Small intestine (tissue), 7 donors: ENCODE measurements around the gene PCDH15. TPM values are rescaled to one million over a fixed set of nuclear protein-coding genes. Genes with fewer than 3 reads are reported as not detected.

Experiments used
- DNase-seq, 2 donors: peaks; one replicate each; pipeline versions ENCODE4 v3.0.0 to v3.0.0-alpha.2; 2013
- FAIRE-seq: peaks from 2 replicates; lab custom pipeline; 2012; peaks lifted over from hg19 to GRCh38; lab: Jason Lieb, UNC
- H3K27ac ChIP-seq, 3 donors: one replicate each; pipeline ENCODE4 v1.5.1; 2013; ENCODE audit warnings: low read length in 2 of 3, mild to moderate bottlenecking in 2 of 3, control low read depth in 1 of 3, inconsistent platforms in 1 of 3, low read depth in 1 of 3, moderate library complexity in 1 of 3
- H3K27me3 ChIP-seq, 3 donors: one replicate each; pipeline ENCODE4 v1.6.1; 2013; ENCODE audit warnings: low read length in 3 of 3, inconsistent platforms in 1 of 3; ENCODE audit not compliant: control insufficient read depth in 3 of 3, insufficient read depth in 3 of 3
- H3K36me3 ChIP-seq, 3 donors: one replicate each; pipeline ENCODE4 v1.6.1; 2013; ENCODE audit warnings: low read length in 3 of 3, inconsistent platforms in 1 of 3, low read depth in 1 of 3, mild to moderate bottlenecking in 1 of 3, moderate library complexity in 1 of 3; ENCODE audit not compliant: control insufficient read depth in 3 of 3, insufficient read depth in 2 of 3
- H3K4me1 ChIP-seq, 3 donors: one replicate each; pipeline ENCODE4 v1.6.1; 2013; ENCODE audit warnings: low read length in 2 of 3, inconsistent platforms in 1 of 3, low read depth in 1 of 3, mild to moderate bottlenecking in 1 of 3, moderate library complexity in 1 of 3; ENCODE audit not compliant: control insufficient read depth in 3 of 3, insufficient read depth in 2 of 3
- H3K4me3 ChIP-seq, 3 donors: one replicate each; pipeline ENCODE4 v1.5.1; 2013; ENCODE audit warnings: low read length in 3 of 3, control low read depth in 1 of 3, inconsistent platforms in 1 of 3, low read depth in 1 of 3, mild to moderate bottlenecking in 1 of 3, moderate library complexity in 1 of 3
- H3K9me3 ChIP-seq, 2 donors: one replicate each; pipeline ENCODE4 v1.6.1; 2013; ENCODE audit warnings: low read depth in 1 of 2, low read length in 1 of 2; ENCODE audit not compliant: control insufficient read depth in 2 of 2, insufficient read depth in 1 of 2
- WGBS, 3 donors: extraction: QIAGEN DNeasy Blood & Tissue Kit; methylation state at CpG; one replicate each; pipeline ENCODE4 v1.1.7; 2013; 5-methylcytosine and 5-hydroxymethylcytosine counted together
- polyA plus RNA-seq, 4 donors: library from polyadenylated mRNA; stranded (reverse) in 3 of 4; unstranded in 1 of 4; fragments of 200-250 nt in 3 of 4; fragments of 120-200 nt in 1 of 4; gene quantifications; one replicate each; pipeline versions ENCODE4 v1.2.1 to v1.2.3, GENCODE V29; 2013
- donor health status: healthy with polysubstance abuse.
- donor health status: control.
- donor health status: control.
- donor health status: Bipolar disorder and iron deficiency.
- donor health status: healthy.

The PCDH15 gene
- polyA plus RNA-seq, 4 donors = 0.12 to 0.21 TPM; not detected in 2

GRCh38 chr10:54585572-54585971 is 215.5 kb downstream of the PCDH15 start:
- no peak for DNase-seq
- Histone ChIP-seq H3K27ac (no peak overlapping the region), H3K9me3 (no peaks in the 10 kb centered on the region), H3K4me3 (no peak overlapping the region), H3K27me3 (no peaks in the 10 kb centered on the region), H3K4me1 (no peaks in the 10 kb centered on the region), H3K36me3 (no peaks in the 10 kb centered on the region)
- WGBS, 3 donors = 25 to 40% (median 31%) methylated on average over 2 of the region's 2 CpGs
- FAIRE-seq = no peak

- Histone ChIP-seq H3K36me3 (no peaks in the 10 kb centered on the region), H3K27ac (no peak overlapping the region), H3K9me3 (no peaks in the 10 kb centered on the region), H3K4me1 (no peaks in the 10 kb centered on the region), H3K4me3 (no peak overlapping the region), H3K27me3 (no peaks in the 10 kb centered on the region)
- 76 to 80% (median 79%) methylated on average over 2 of the region's 2 CpGs for WGBS, 3 donors
- no peak for FAIRE-seq
- DNase-seq = no peak
Observed at GRCh38 chr10:54577682-54578081, 223.3 kb downstream of the PCDH15 start.

GRCh38 chr10:54576541-54576940 is 224.5 kb downstream of the PCDH15 start:
- Histone ChIP-seq H3K4me1 (no peaks in the 10 kb centered on the region), H3K27ac (no peak overlapping the region), H3K36me3 (no peaks in the 10 kb centered on the region), H3K4me3 (no peak overlapping the region), H3K9me3 (no peaks in the 10 kb centered on the region), H3K27me3 (no peaks in the 10 kb centered on the region)
- DNase-seq = no peak
- 56 to 74% (median 57%) methylated on average over 5 of the region's 5 CpGs for WGBS, 3 donors
- no peak for FAIRE-seq

- no peak overlapping the region for H3K4me3 ChIP-seq
- H3K9me3 ChIP-seq = no peaks in the 10 kb centered on the region
- H3K4me1 ChIP-seq = no peaks in the 10 kb centered on the region
- FAIRE-seq = no peak
- H3K27ac ChIP-seq = no peak overlapping the region
- no peaks in the 10 kb centered on the region for H3K27me3 ChIP-seq
- no peaks in the 10 kb centered on the region for H3K36me3 ChIP-seq
- DNase-seq = no peak
Observed at GRCh38 chr10:54559498-54559897, 241.5 kb downstream of the PCDH15 start.

- Histone ChIP-seq H3K36me3 (no peaks in the 10 kb centered on the region), H3K4me1 (no peaks in the 10 kb centered on the region), H3K9me3 (no peaks in the 10 kb centered on the region), H3K27ac (no peak overlapping the region), H3K4me3 (no peak overlapping the region), H3K27me3 (no peaks in the 10 kb centered on the region)
- 93 to 94% (median 93%) methylated on average over 2 of the region's 2 CpGs for WGBS, 3 donors
- FAIRE-seq = no peak
- no peak for DNase-seq
Observed at GRCh38 chr10:54554028-54554427, 247.0 kb downstream of the PCDH15 start.

GRCh38 chr10:54550016-54550415 is 251.0 kb downstream of the PCDH15 start:
- H3K27me3 ChIP-seq = no peaks in the 10 kb centered on the region
- H3K4me1 ChIP-seq = no peaks in the 10 kb centered on the region
- no peak for FAIRE-seq
- H3K4me3 ChIP-seq = no peak overlapping the region
- WGBS, 3 donors = 43 to 63% (median 48%) methylated on average over 3 of the region's 3 CpGs
- no peaks in the 10 kb centered on the region for H3K36me3 ChIP-seq
- no peak for DNase-seq
- H3K9me3 ChIP-seq = no peaks in the 10 kb centered on the region
- H3K27ac ChIP-seq = no peak overlapping the region

GRCh38 chr10:54531296-54531695 is 269.7 kb downstream of the PCDH15 start:
- no peaks in the 10 kb centered on the region for H3K4me1 ChIP-seq
- no peak overlapping the region for H3K27ac ChIP-seq
- 83 to 85% (median 84%) methylated on average over 3 of the region's 3 CpGs for WGBS, 3 donors
- DNase-seq = no peak
- H3K27me3 ChIP-seq = no peaks in the 10 kb centered on the region
- no peak for FAIRE-seq
- H3K9me3 ChIP-seq = no peaks in the 10 kb centered on the region
- H3K4me3 ChIP-seq = no peak overlapping the region
- H3K36me3 ChIP-seq = no peaks in the 10 kb centered on the region

GRCh38 chr10:54530299-54530698 is 270.7 kb downstream of the PCDH15 start:
- H3K9me3 ChIP-seq = no peaks in the 10 kb centered on the region
- H3K4me1 ChIP-seq = no peaks in the 10 kb centered on the region
- no peak for DNase-seq
- WGBS, 3 donors = 87 to 89% (median 88%) methylated on average over 2 of the region's 2 CpGs
- no peak overlapping the region for H3K4me3 ChIP-seq
- no peaks in the 10 kb centered on the region for H3K36me3 ChIP-seq
- H3K27ac ChIP-seq = no peak overlapping the region
- H3K27me3 ChIP-seq = no peaks in the 10 kb centered on the region
- no peak for FAIRE-seq

GRCh38 chr10:54525816-54526215 is 275.2 kb downstream of the PCDH15 start:
- no peak for FAIRE-seq

More at GRCh38 chr10:54525816-54526215, 275.2 kb downstream of the PCDH15 start:
- H3K9me3 ChIP-seq = no peaks in the 10 kb centered on the region
- DNase-seq = no peak
- no peak overlapping the region for H3K27ac ChIP-seq
- 35 to 46% (median 44%) methylated on average over 1 of the region's 1 CpG for WGBS, 3 donors
- no peaks in the 10 kb centered on the region for H3K4me1 ChIP-seq
- no peak overlapping the region for H3K4me3 ChIP-seq
- no peaks in the 10 kb centered on the region for H3K36me3 ChIP-seq
- H3K27me3 ChIP-seq = no peaks in the 10 kb centered on the region
